Thyroid gland (tissue), 4 donors: Measurements from ENCODE around the gene TEN1. TPM values are rescaled to one million over a fixed set of nuclear protein-coding genes. Genes with fewer than 3 reads are reported as not detected.

Source experiments
- DNase-seq, 2 donors: peaks; one replicate each; pipeline ENCODE4 v3.0.0-alpha.2; 2019
- H3K27ac ChIP-seq, 3 donors: fragments of 200-600 bp; sonication (generic); 1 replicate in 2 of 3; 2 replicates in 1 of 3; pipeline ENCODE4 v1.5.1; 2016 to 2019; ENCODE audit warnings: mild to moderate bottlenecking in 1 of 3, moderate library complexity in 1 of 3
- H3K27me3 ChIP-seq: fragments of 200-600 bp; sonication (generic); one replicate; pipeline ENCODE4 v1.5.1; 2019
- H3K36me3 ChIP-seq, 2 donors: fragments of 200-600 bp; sonication (generic); one replicate each; pipeline ENCODE4 v1.5.1; 2016 to 2019
- H3K4me1 ChIP-seq, 2 donors: fragments of 200-600 bp; sonication (generic); one replicate each; pipeline ENCODE4 v1.5.1; 2017 to 2019
- H3K4me3 ChIP-seq, 3 donors: fragments of 200-600 bp; sonication (generic); replicated peaks in 1 of 3; 1 replicate in 2 of 3; 2 replicates in 1 of 3; pipeline ENCODE4 v1.5.1; 2016; ENCODE audit warnings: mild to moderate bottlenecking in 1 of 3
- H3K9me3 ChIP-seq: fragments of 200-600 bp; sonication (generic); one replicate; pipeline ENCODE4 v1.5.1; 2017
- POLR2A ChIP-seq, 2 donors: fragments of 450-650 bp; IDR thresholded peaks; one replicate each; pipeline ENCODE4 v1.6.1; 2017; ENCODE audit warnings: antibody characterized with exemption in 2 of 2, mild to moderate bottlenecking in 2 of 2, moderate library complexity in 1 of 2
- WGBS, 2 donors: methylation state at CpG; one replicate each; pipeline ENCODE4 v1.1.5; 2017; 5-methylcytosine and 5-hydroxymethylcytosine counted together
- intact Hi-C: fragments of 100-400 bp; cut with DNase I; formaldehyde crosslinking; loops from one replicate; pipeline ENCODE4 v1.15.1; 2023
- total RNA-seq, 4 donors: library from RNA; depleted of rRNA; stranded (reverse); fragments of >200 nt; gene quantifications; one replicate each; pipeline ENCODE4 v1.2.3, GENCODE V29; 2016
- TF ChIP-seq, protein P1 (sequence below), 6 experiments: fragments of 200-600 bp in 3 of 6; fragments of 450-650 bp in 3 of 6; sonication (generic) in 3 of 6; IDR thresholded peaks; one replicate each; pipeline ENCODE4 v1.5.1; 2016 to 2019; ENCODE audit warnings: antibody characterized with exemption in 6 of 6, mild to moderate bottlenecking in 2 of 6, inconsistent platforms in 1 of 6, moderate library complexity in 1 of 6

The TEN1 gene, protein sequence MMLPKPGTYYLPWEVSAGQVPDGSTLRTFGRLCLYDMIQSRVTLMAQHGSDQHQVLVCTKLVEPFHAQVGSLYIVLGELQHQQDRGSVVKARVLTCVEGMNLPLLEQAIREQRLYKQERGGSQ
- 10 to 100 TPM in 3 of 4 donors, 1 to 10 TPM in 1; 9.5 to 24.2 (median 15.3) TPM for total RNA-seq

DNA sequence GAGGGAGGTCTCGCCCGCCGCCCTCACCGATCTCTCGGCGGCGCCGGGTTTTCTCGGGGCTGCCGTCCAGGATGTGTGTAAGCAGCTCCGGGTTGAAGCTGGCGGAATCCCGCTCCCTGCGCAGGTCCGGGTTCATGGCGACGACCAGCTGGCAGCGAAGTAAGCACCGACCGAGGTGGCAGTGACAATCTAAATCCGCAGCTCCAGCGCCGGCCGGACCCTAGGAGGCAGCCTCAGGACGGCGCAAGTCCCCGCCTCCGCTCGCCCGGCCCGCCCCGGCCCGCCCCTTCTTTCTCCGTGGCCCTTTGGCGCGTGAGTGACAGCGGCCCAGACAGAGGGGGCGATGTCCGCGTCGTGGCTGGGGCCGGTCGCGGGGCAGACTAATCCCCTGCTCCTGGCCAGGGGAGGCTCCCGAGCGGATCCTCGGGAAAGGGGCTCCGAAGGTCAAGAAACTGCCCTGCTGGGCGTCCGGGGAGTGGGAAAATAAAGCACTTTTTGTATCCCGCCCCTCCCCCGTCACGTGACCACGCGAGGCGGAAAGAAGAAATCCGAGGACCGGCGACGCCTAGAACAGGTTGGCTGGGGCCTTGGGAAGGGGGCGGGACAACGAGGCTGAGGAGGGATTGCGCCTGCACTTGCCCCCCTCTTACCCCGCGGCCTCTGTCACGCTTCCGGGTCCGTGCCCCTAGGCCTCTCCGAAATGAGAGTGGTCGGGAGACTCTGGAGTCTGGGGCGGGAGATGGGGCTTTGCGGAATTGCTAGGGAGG is at the start of gene TEN1, which contains the start of gene ACOX1:
TEN1 (plus strand) TSS at position 303 of the 767 bp plus-strand sequence. CDS start 6,953 bp downstream, outside the sequence.
ACOX1 (minus strand) TSS at position 229 of the 767 bp plus-strand sequence; CDS start at position 136, 93 bp downstream.
- no peaks in the 10 kb centered on the region for H3K27me3 ChIP-seq
- DNase-seq = peak; percentile 99
- H3K4me3 ChIP-seq = peak within 1 kb of the TSS; percentile 78 to 81 (median 80)
- TF ChIP-seq, protein P1, sequence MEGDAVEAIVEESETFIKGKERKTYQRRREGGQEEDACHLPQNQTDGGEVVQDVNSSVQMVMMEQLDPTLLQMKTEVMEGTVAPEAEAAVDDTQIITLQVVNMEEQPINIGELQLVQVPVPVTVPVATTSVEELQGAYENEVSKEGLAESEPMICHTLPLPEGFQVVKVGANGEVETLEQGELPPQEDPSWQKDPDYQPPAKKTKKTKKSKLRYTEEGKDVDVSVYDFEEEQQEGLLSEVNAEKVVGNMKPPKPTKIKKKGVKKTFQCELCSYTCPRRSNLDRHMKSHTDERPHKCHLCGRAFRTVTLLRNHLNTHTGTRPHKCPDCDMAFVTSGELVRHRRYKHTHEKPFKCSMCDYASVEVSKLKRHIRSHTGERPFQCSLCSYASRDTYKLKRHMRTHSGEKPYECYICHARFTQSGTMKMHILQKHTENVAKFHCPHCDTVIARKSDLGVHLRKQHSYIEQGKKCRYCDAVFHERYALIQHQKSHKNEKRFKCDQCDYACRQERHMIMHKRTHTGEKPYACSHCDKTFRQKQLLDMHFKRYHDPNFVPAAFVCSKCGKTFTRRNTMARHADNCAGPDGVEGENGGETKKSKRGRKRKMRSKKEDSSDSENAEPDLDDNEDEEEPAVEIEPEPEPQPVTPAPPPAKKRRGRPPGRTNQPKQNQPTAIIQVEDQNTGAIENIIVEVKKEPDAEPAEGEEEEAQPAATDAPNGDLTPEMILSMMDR (IDR thresholded peaks at IDR 0.05) = peak in 4 of 6 experiments; percentile 36 to 43 (median 41)
- peak; percentile 57 to 92 for TF ChIP-seq POLR2A (IDR thresholded peaks at IDR 0.05)
- no peaks in the 10 kb centered on the region for H3K36me3 ChIP-seq
- peaks cover 26 to 32% of the 10 kb centered on the region in 2 donors for H3K4me1 ChIP-seq
- H3K9me3 ChIP-seq = no peaks in the 10 kb centered on the region
- intact Hi-C loops = no loop called here
- WGBS, 2 donors = 1% methylated on average over 23 to 40 of the region's 72 CpGs
- H3K27ac ChIP-seq = peak within 1 kb of the TSS; percentile 93 to 99 (median 99)

DNA sequence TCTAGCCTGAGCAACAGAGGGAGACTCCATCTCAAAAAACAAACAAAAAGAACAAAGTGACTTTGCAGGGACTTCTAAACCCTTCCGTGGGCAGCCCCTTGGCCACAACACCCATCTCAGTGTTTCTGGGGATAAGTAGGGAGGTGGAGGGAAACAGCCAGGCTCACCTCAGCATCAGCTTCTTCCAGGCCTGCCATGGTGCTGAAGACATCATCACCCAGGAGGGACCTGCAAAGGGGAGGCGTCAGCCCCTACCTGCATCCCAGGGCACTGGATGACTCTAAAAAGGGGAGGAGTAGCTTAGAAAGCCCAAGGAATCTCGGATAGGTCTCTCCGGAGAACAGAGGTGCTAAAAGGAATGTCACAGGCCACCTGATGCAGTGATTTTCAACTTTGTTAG is 48.0 kb upstream of the TEN1 start:
- H3K27me3 ChIP-seq = no peaks in the 10 kb centered on the region
- no peaks in the 10 kb centered on the region for H3K9me3 ChIP-seq
- no peak overlapping the region for H3K4me3 ChIP-seq
- DNase-seq = no peak
- H3K27ac ChIP-seq = peak overlapping the region in 1 of 3 donors; percentile 45
- no peaks in the 10 kb centered on the region for H3K36me3 ChIP-seq
- peaks cover 0 to 18% of the 10 kb centered on the region in 2 donors for H3K4me1 ChIP-seq
- TF ChIP-seq, protein P1 (IDR thresholded peaks at IDR 0.05) = no peak
- TF ChIP-seq POLR2A (IDR thresholded peaks at IDR 0.05) = no peak
- intact Hi-C loops = no loop called here
- WGBS, 2 donors = 76 to 77% methylated on average over 4 of the region's 4 CpGs

DNA sequence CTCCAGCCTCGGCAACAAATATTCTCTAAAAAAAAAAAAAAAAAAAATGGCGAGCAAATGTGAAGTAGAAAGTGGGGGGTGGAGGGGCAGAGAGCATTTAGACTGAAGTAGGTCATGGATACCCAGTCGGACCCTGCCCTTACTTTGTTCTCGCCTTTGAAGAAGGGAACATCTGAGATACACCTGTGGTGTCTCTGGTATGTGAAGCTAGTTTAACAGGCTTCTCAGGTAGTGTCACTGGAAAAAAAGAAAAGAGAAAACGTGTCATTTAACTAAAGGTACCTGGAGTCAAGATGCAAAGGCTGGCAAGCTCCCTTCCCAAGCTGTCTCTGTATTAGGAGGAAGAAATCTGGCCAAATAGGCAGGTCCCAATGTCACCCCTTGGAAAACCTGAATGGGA is 46.2 kb upstream of the TEN1 start:
- 82 to 84% methylated on average over 5 of the region's 5 CpGs for WGBS, 2 donors
- H3K9me3 ChIP-seq = no peaks in the 10 kb centered on the region
- TF ChIP-seq POLR2A (IDR thresholded peaks at IDR 0.05) = no peak
- TF ChIP-seq, protein P1 (IDR thresholded peaks at IDR 0.05) = no peak
- DNase-seq = no peak
- no peak overlapping the region for H3K27ac ChIP-seq
- H3K4me1 ChIP-seq = peaks cover 0 to 18% of the 10 kb centered on the region in 2 donors
- intact Hi-C loops = no loop called here
- H3K36me3 ChIP-seq = no peaks in the 10 kb centered on the region
- H3K27me3 ChIP-seq = no peaks in the 10 kb centered on the region
- no peak overlapping the region for H3K4me3 ChIP-seq

DNA sequence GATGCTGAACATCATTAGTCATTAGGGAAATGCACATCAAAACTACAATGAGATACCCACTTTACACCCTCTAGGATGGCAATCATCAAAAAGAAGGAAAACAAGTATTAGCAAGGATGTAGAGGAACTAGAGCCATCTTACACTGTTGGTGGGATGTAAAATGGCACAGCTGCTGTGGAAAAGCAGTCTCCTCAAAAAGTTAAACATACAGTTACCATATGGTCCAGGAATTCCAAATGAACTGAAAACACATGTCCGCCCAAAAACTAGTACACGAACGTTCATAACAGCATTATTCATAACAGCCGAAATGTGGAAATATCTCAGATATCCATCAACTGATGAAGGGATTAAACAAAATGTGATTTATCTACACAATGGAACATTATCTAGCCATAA is 45.2 kb upstream of the TEN1 start:
- peaks cover 0 to 18% of the 10 kb centered on the region in 2 donors for H3K4me1 ChIP-seq
- H3K27ac ChIP-seq = no peak overlapping the region
- no peaks in the 10 kb centered on the region for H3K27me3 ChIP-seq
- no peak overlapping the region for H3K4me3 ChIP-seq
- no peaks in the 10 kb centered on the region for H3K36me3 ChIP-seq
- WGBS, 2 donors = 89 to 90% methylated on average over 4 of the region's 4 CpGs
- no peak for DNase-seq
- intact Hi-C loops = no loop called here
- TF ChIP-seq, protein P1 (IDR thresholded peaks at IDR 0.05) = no peak
- no peak for TF ChIP-seq POLR2A (IDR thresholded peaks at IDR 0.05)
- H3K9me3 ChIP-seq = no peaks in the 10 kb centered on the region

DNA sequence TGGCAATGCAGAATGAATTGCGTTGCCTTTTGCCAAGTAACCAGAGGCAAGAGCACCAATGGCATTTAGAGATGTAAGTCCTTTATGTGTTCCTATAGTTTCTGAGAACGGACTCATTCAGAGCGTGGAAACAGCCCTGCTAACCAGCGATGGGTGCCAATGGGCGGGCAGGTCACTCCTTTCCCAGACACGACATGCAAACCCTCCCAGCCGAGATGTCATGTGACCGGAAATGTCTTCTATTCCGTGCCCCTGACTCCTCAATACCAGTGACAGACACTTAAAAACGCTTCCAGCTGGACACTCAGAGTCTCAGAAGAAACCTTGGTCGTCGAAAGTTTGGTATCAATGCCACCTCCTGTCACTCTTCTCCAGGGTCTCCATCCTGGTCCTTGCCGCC is 41.4 kb upstream of the TEN1 start:
- TF ChIP-seq, protein P1 (IDR thresholded peaks at IDR 0.05) = no peak
- TF ChIP-seq POLR2A (IDR thresholded peaks at IDR 0.05) = no peak

More for the DNA sequence above, 41.4 kb upstream of the TEN1 start:
- 87 to 91% methylated on average over 12 to 13 of the region's 13 CpGs for WGBS, 2 donors
- DNase-seq = no peak
- H3K27ac ChIP-seq = no peak overlapping the region
- intact Hi-C loops = no loop called here
- H3K4me1 ChIP-seq = peaks cover 7 to 13% of the 10 kb centered on the region in 2 donors
- H3K36me3 ChIP-seq = no peaks in the 10 kb centered on the region
- H3K4me3 ChIP-seq = no peak overlapping the region
- no peaks in the 10 kb centered on the region for H3K27me3 ChIP-seq
- H3K9me3 ChIP-seq = no peaks in the 10 kb centered on the region
